K562 (cell line): ENCODE data around the gene DLGAP1. TPM values are rescaled to one million over a fixed set of nuclear protein-coding genes. Genes with fewer than 3 reads are reported as not detected.

ENCODE experiments used
- ATAC-seq: fragments of 200-7000 bp; cut with Tn5 transposase; 3 replicates; pipeline ENCODE4 v1.9.1; 2020; ENCODE audit warnings: moderate library complexity
- BruUV-seq: library from RNA; stranded (reverse); fragments of 400-500 nt; replicated peaks from 2 replicates; lab custom pipeline; 2021; lab: Mats Ljungman, UMichigan
- CTCF ChIA-PET: fragments of 300-600 bp; formaldehyde crosslinking; extraction: SDS; loops from one replicate; lab custom pipeline; 2021; ENCODE audit warnings: low intra/inter-chr PET ratio; lab: Yijun Ruan, JAX
- POLR2A ChIA-PET: fragments of 300-600, 350-650 bp; sonication (Branson Sonifier 250); formaldehyde crosslinking; extraction: SDS; loops from one replicate; lab custom pipeline; 2021; ENCODE audit warnings: antibody characterized with exemption, inconsistent platforms; lab: Yijun Ruan, JAX
- DNase-seq, 4 experiments: peaks; one replicate each; pipeline versions ENCODE4 v3.0.0 to v3.0.0-alpha.2; 2011 to 2018; ENCODE audit warnings: low spot score in 3 of 4, mixed read lengths in 3 of 4; ENCODE audit errors: extremely low read depth in 1 of 4
- FAIRE-seq: peaks from 2 replicates; lab custom pipeline; 2011; peaks lifted over from hg19 to GRCh38; lab: Jason Lieb, UNC
- H2AFZ ChIP-seq: 2 replicates; pipeline ENCODE4 v1.6.0; 2011; ENCODE audit warnings: low read depth, low read length, control low read depth, inconsistent platforms
- H3K27ac ChIP-seq: fragments of 200-600 bp; 3 replicates; pipeline ENCODE4 v1.8.0; 2011; ENCODE audit warnings: low read depth, mild to moderate bottlenecking, control low read depth, inconsistent platforms, low read length, moderate library complexity, mixed read lengths; ENCODE audit errors: extremely low read depth
- H3K27me3 ChIP-seq, 2 experiments: fragments of 300-600 bp in 1 of 2; 2 replicates in 1 of 2; 3 replicates in 1 of 2; pipeline versions ENCODE4 v1.6.0 to v1.8.0; 2011; ENCODE audit warnings: inconsistent platforms in 2 of 2, low read length in 2 of 2, mild to moderate bottlenecking in 1 of 2, mixed read lengths in 1 of 2, moderate library complexity in 1 of 2; ENCODE audit not compliant: control insufficient read depth in 2 of 2, insufficient read depth in 2 of 2
- H3K36me3 ChIP-seq: fragments of 300-600 bp; 3 replicates; pipeline ENCODE4 v1.8.0; 2011; ENCODE audit warnings: mild to moderate bottlenecking, low read length, inconsistent platforms; ENCODE audit not compliant: control insufficient read depth, insufficient read depth
- H3K4me1 ChIP-seq, 2 experiments: fragments of 200-600 bp in 1 of 2; replicated peaks in 1 of 2; 2 replicates in 1 of 2; 3 replicates in 1 of 2; pipeline versions ENCODE4 v1.5.1 to v1.8.0; 2011; ENCODE audit warnings: inconsistent platforms in 2 of 2, low read length in 2 of 2, mild to moderate bottlenecking in 1 of 2, mixed read lengths in 1 of 2, moderate library complexity in 1 of 2; ENCODE audit not compliant: control insufficient read depth in 2 of 2, insufficient read depth in 2 of 2
- H3K4me2 ChIP-seq: 2 replicates; pipeline ENCODE4 v1.6.1; 2011; ENCODE audit warnings: low read length, control low read depth, inconsistent platforms, mixed read lengths; ENCODE audit not compliant: insufficient read depth
- H3K4me3 ChIP-seq: fragments of 200-600 bp; sonication (generic), shearing (Covaris generic); 2 replicates; pipeline ENCODE4 v1.5.1; 2016; ENCODE audit warnings: control low read depth, inconsistent platforms
- H3K79me2 ChIP-seq: fragments of 200-600 bp; 3 replicates; pipeline ENCODE4 v1.8.0; 2011; ENCODE audit warnings: low read length, inconsistent platforms; ENCODE audit not compliant: control insufficient read depth, insufficient read depth
- H3K9ac ChIP-seq, 2 experiments: 2 replicates each; pipeline versions ENCODE4 v1.6.0 to v1.6.1; 2011; ENCODE audit warnings: low read depth in 2 of 2, low read length in 2 of 2, control low read depth in 1 of 2, inconsistent platforms in 1 of 2, mild to moderate bottlenecking in 1 of 2, mixed read lengths in 1 of 2; ENCODE audit not compliant: insufficient read depth in 1 of 2
- H3K9me1 ChIP-seq: one replicate; pipeline ENCODE4 v1.6.0; 2011; ENCODE audit warnings: inconsistent platforms, mild to moderate bottlenecking, low read length, moderate library complexity; ENCODE audit not compliant: control insufficient read depth, insufficient read depth
- H3K9me3 ChIP-seq: replicated peaks from 2 replicates; pipeline ENCODE4 v1.5.1; 2011; ENCODE audit warnings: low read depth, low read length, inconsistent platforms; ENCODE audit not compliant: control insufficient read depth, insufficient read depth
- H4K20me1 ChIP-seq: replicated peaks from 2 replicates; pipeline ENCODE4 v1.6.1; 2011; ENCODE audit warnings: low read length, inconsistent platforms, mixed read lengths; ENCODE audit not compliant: control insufficient read depth, insufficient read depth
- ATF4 ChIP-seq: fragments of 450-650 bp; formaldehyde crosslinking; IDR thresholded peaks from 2 replicates; pipeline ENCODE4 v1.4.0; 2022; ENCODE audit warnings: mild to moderate bottlenecking, moderate library complexity
- CBX5 ChIP-seq: IDR thresholded peaks from 2 replicates; pipeline ENCODE4 v1.6.1; 2014; ENCODE audit warnings: low read depth, borderline replicate concordance
- CBX8 ChIP-seq: fragments of 200-600 bp; sonication (generic); IDR thresholded peaks from 2 replicates; pipeline ENCODE4 v1.6.1; 2012; ENCODE audit warnings: borderline replicate concordance, mixed run types, low read depth, mild to moderate bottlenecking, moderate library complexity, mixed read lengths, low read length, control low read depth, inconsistent platforms; ENCODE audit not compliant: poor library complexity, severe bottlenecking; ENCODE audit errors: extremely low read depth
- CREB3L1 ChIP-seq: fragments of 450-650 bp; IDR thresholded peaks from 2 replicates; pipeline ENCODE4 v1.6.1; 2014; ENCODE audit warnings: low read depth, mild to moderate bottlenecking, moderate library complexity, borderline replicate concordance
- CSDE1 ChIP-seq, 2 experiments: fragments of 450-650 bp; IDR thresholded peaks; 2 replicates each; pipeline ENCODE4 v1.6.1; 2016; ENCODE audit warnings: mild to moderate bottlenecking in 1 of 2
- CXXC5 ChIP-seq: fragments of 250-450 bp; sonication (Bioruptor Pico); IDR thresholded peaks from 2 replicates; pipeline ENCODE4 v1.8.0; 2022; ENCODE audit warnings: inconsistent platforms, mild to moderate bottlenecking, moderate library complexity
- FOXA1 ChIP-seq: fragments of 450-650 bp; IDR thresholded peaks from 2 replicates; pipeline ENCODE4 v1.6.1; 2016; ENCODE audit warnings: mild to moderate bottlenecking, borderline replicate concordance
- FOXA3 ChIP-seq, 2 experiments: fragments of 450-650 bp in 1 of 2; sonication (generic) in 1 of 2; formaldehyde crosslinking; IDR thresholded peaks in 1 of 2; conservative IDR thresholded peaks in 1 of 2; 2 replicates each; pipeline versions ENCODE4 v1.4.0 to v1.8.0; 2020 to 2022; ENCODE audit warnings: mild to moderate bottlenecking in 2 of 2, missing genetic modification reagents in 1 of 2
- GATAD2A ChIP-seq: fragments of 450-650 bp; IDR thresholded peaks from 2 replicates; pipeline ENCODE4 v1.6.1; 2017
- MAFK ChIP-seq: IDR thresholded peaks from 2 replicates; pipeline ENCODE4 v1.6.1; 2011; ENCODE audit warnings: low read length, improper control_type of control experiment
- NR1H2 ChIP-seq: sonication (generic); formaldehyde crosslinking; IDR thresholded peaks from 2 replicates; pipeline ENCODE4 v1.4.0; 2020; ENCODE audit warnings: mild to moderate bottlenecking, missing genetic modification reagents
- NRF1 ChIP-seq, 2 experiments: fragments of 450-650 bp; IDR thresholded peaks in 1 of 2; conservative IDR thresholded peaks in 1 of 2; 2 replicates each; pipeline ENCODE4 v1.6.1; 2014; ENCODE audit warnings: mild to moderate bottlenecking in 2 of 2
- PHF21A ChIP-seq: fragments of 450-650 bp; IDR thresholded peaks from 2 replicates; pipeline ENCODE4 v1.6.1; 2017; ENCODE audit warnings: low read depth, borderline replicate concordance
- SRSF3 ChIP-seq: fragments of 200-400 bp; formaldehyde crosslinking; IDR thresholded peaks from 2 replicates; pipeline ENCODE4 v1.6.1; 2016; ENCODE audit warnings: mild to moderate bottlenecking, low read length, moderate library complexity; ENCODE audit not compliant: insufficient read depth
- ZKSCAN3 ChIP-seq: fragments of 250-450 bp; sonication (Bioruptor Pico); IDR thresholded peaks from 2 replicates; pipeline ENCODE4 v1.4.0; 2020
- ZNF134 ChIP-seq: fragments of 250-450 bp; sonication (Bioruptor Pico); conservative IDR thresholded peaks from 2 replicates; pipeline ENCODE4 v1.4.0; 2020
- WGBS: fragments of 100-300 bp; shearing (Covaris generic); methylation state at CpG from one replicate; pipeline ENCODE4 v1.1.6; 2016; ENCODE audit warnings: low coverage, mixed read lengths; ENCODE audit not compliant: insufficient coverage; ENCODE audit errors: missing lambda C conversion rate; 5-methylcytosine and 5-hydroxymethylcytosine counted together
- in situ Hi-C: fragments of 300-500 bp; cut with MboI; formaldehyde crosslinking; loops from 4 replicates; pipeline ENCODE4 v1.15.0; 2018; ENCODE audit warnings: inconsistent platforms, mixed read lengths
- intact Hi-C: fragments of 100-400 bp; cut with micrococcal nuclease; formaldehyde crosslinking; loops from 2 replicates; pipeline ENCODE4 v1.14.2; 2022
- polyA plus RNA-seq, 8 experiments: library from polyadenylated mRNA; depleted of rRNA in 4 of 8; stranded (reverse) in 5 of 8; unstranded in 3 of 8; fragments of >200 nt; fragmentation: Nextera tagmentation in 2 of 8; fragmentation: Illumina TruSeq in 1 of 8; extraction: Ambion mirVana in 2 of 8; extraction: Trizol in 1 of 8; gene quantifications; 2 replicates each; pipeline versions ENCODE4 v1.2.1 to v1.2.3, GENCODE V29; 2011 to 2014; ENCODE audit warnings: inconsistent platforms in 1 of 8, missing spikeins in 1 of 8
- total RNA-seq, 7 experiments: library from RNA; depleted of rRNA in 6 of 7; stranded (reverse); fragments of >200 nt in 6 of 7; fragmentation: Illumina TruSeq in 2 of 7; extraction: Trizol in 2 of 7; gene quantifications; 2 replicates each; pipeline versions ENCODE4 v1.2.1 to v1.2.3, GENCODE V29; 2011 to 2021; ENCODE audit warnings: low replicate concordance in 1 of 7
- TF ChIP-seq, protein P1 (sequence below), 3 experiments: IDR thresholded peaks in 2 of 3; conservative IDR thresholded peaks in 1 of 3; 2 replicates each; pipeline ENCODE4 v1.5.1; 2011 to 2012; ENCODE audit warnings: low read length in 3 of 3, mild to moderate bottlenecking in 3 of 3, control low read depth in 2 of 3, improper control_type of control experiment in 1 of 3, inconsistent platforms in 1 of 3, low read depth in 1 of 3, mixed read lengths in 1 of 3, moderate library complexity in 1 of 3; ENCODE audit not compliant: insufficient read depth in 2 of 3

Gene DLGAP1
- total and polyA plus RNA-seq, 9 of the 15 experiments (the other 6 are each of a cell fraction or from before 2014, with no cell fraction given) = 0.04 to 0.22 (median 0.08) TPM

- H4K20me1 ChIP-seq = no peaks in the 10 kb centered on the region
- H3K27ac ChIP-seq = no peak overlapping the region
- H3K9ac ChIP-seq = no peak overlapping the region
- ChIA-PET POLR2A (no interaction called here), CTCF (no interaction called here)
- intact Hi-C loops (no loop called here), in situ Hi-C loops (no loop called here)
- H3K36me3 ChIP-seq = no peaks in the 10 kb centered on the region
- WGBS = 1% methylated on average over 5 of the region's 5 CpGs
- no peak for DNase-seq
- no peaks in the 10 kb centered on the region for H3K79me2 ChIP-seq
- no peaks in the 10 kb centered on the region for H3K9me1 ChIP-seq
- no peak overlapping the region for H3K4me2 ChIP-seq
- H2AFZ ChIP-seq = no peak overlapping the region
- no TSS peak for BruUV-seq
- no peaks in the 10 kb centered on the region for H3K27me3 ChIP-seq
- no peak for FAIRE-seq
- no peak for ATAC-seq
- H3K4me3 ChIP-seq = no peak overlapping the region
- no peaks in the 10 kb centered on the region for H3K4me1 ChIP-seq
- H3K9me3 ChIP-seq = no peaks in the 10 kb centered on the region; the same call in 1 of the 2 replicates
- TF ChIP-seq SRSF3 (no peak), MAFK (no peak), ZKSCAN3 (CRISPR knock-in tag) (no peak), ATF4 (no peak), CBX5 (no peak), ZNF134 (no peak), FOXA3 (CRISPR knock-in tag; conservative IDR thresholded peaks at IDR 0.05 in 1 of 2, IDR thresholded peaks at IDR 0.05 in 1 of 2) (no peak), PHF21A (no peak), FOXA1 (no peak), GATAD2A (no peak), NRF1 (conservative IDR thresholded peaks at IDR 0.05 in 1 of 2, IDR thresholded peaks at IDR 0.05 in 1 of 2) (no peak), CREB3L1 (no peak), CSDE1 (IDR thresholded peaks at IDR 0.05) (no peak), CBX8 (no peak), NR1H2 (CRISPR knock-in tag) (no peak), CXXC5 (no peak)
- TF ChIP-seq, protein P1, sequence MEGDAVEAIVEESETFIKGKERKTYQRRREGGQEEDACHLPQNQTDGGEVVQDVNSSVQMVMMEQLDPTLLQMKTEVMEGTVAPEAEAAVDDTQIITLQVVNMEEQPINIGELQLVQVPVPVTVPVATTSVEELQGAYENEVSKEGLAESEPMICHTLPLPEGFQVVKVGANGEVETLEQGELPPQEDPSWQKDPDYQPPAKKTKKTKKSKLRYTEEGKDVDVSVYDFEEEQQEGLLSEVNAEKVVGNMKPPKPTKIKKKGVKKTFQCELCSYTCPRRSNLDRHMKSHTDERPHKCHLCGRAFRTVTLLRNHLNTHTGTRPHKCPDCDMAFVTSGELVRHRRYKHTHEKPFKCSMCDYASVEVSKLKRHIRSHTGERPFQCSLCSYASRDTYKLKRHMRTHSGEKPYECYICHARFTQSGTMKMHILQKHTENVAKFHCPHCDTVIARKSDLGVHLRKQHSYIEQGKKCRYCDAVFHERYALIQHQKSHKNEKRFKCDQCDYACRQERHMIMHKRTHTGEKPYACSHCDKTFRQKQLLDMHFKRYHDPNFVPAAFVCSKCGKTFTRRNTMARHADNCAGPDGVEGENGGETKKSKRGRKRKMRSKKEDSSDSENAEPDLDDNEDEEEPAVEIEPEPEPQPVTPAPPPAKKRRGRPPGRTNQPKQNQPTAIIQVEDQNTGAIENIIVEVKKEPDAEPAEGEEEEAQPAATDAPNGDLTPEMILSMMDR (IDR thresholded peaks at IDR 0.05 in 2 of 3, conservative IDR thresholded peaks at IDR 0.05 in 1 of 3; ENCODE audit: insufficient read depth in 2 of 3, low read depth in 1 of 3, low read length in 3 of 3) = no peak
These were observed 212.5 kb downstream of the DLGAP1 start for GRCh38 chr18:4242431-4243161.
